ENCODE results near the gene IFT57. TPM values are rescaled to one million over a fixed set of nuclear protein-coding genes. Genes with fewer than 3 reads are reported as not detected.

The IFT57 gene
- total and polyA plus RNA-seq, 5 donors from 2014 or later: 29.1 to 46.9 (median 41.2) TPM

GRCh38 chr3:108181172-108181571 lies 41.1 kb downstream of the IFT57 start:
- Histone ChIP-seq H3K27ac (ENCODE audit: insufficient read depth, low read length, poor library complexity, severe bottlenecking) (no peak overlapping the region), H3K9me3 (ENCODE audit: control insufficient read depth in 2 of 2, low read length in 2 of 2) (peaks cover 2 to 6% of the 10 kb centered on the region in 2 experiments), H3K36me3 (ENCODE audit: control insufficient read depth, insufficient read depth, low read length) (peaks cover 6% of the 10 kb centered on the region), H3K27me3 (ENCODE audit: control insufficient read depth, insufficient read depth, low read length) (no peaks in the 10 kb centered on the region), H3K4me1 (ENCODE audit: control insufficient read depth, insufficient read depth, low read length, poor library complexity, severe bottlenecking) (no peaks in the 10 kb centered on the region), H3K4me3 (ENCODE audit: low read depth, low read length) (no peak overlapping the region)
- ATAC-seq (ENCODE audit: low read depth in 2 of 2) (no peak), DNase-seq (no peak)
- H3K9me3 Mint-ChIP-seq: peaks cover 0 to 4% (median 0%) of the 10 kb centered on the region in 7 donors
- no peak overlapping the region for H3K4me3 Mint-ChIP-seq
- peaks cover 8 to 26% (median 22%) of the 10 kb centered on the region in 4 donors for H3K4me1 Mint-ChIP-seq
- no peak overlapping the region for H3K27ac Mint-ChIP-seq
- peaks cover 2% of the 10 kb centered on the region for H3K27me3 Mint-ChIP-seq
- peaks cover 22% of the 10 kb centered on the region for H3K36me3 Mint-ChIP-seq

GRCh38 chr3:108180194-108180593 lies 42.0 kb downstream of the IFT57 start:
- Histone ChIP-seq H3K36me3 (ENCODE audit: control insufficient read depth, insufficient read depth, low read length) (peaks cover 6% of the 10 kb centered on the region), H3K9me3 (ENCODE audit: control insufficient read depth in 2 of 2, low read length in 2 of 2) (no peaks in the 10 kb centered on the region), H3K4me3 (ENCODE audit: low read depth, low read length) (no peak overlapping the region), H3K27me3 (ENCODE audit: control insufficient read depth, insufficient read depth, low read length) (no peaks in the 10 kb centered on the region), H3K4me1 (ENCODE audit: control insufficient read depth, insufficient read depth, low read length, poor library complexity, severe bottlenecking) (no peaks in the 10 kb centered on the region), H3K27ac (ENCODE audit: insufficient read depth, low read length, poor library complexity, severe bottlenecking) (no peak overlapping the region)
- ATAC-seq (ENCODE audit: low read depth in 2 of 2) (no peak), DNase-seq (no peak)
- Mint-ChIP-seq H3K4me3 (no peak overlapping the region), H3K27me3 (peaks cover 4% of the 10 kb centered on the region), H3K9me3 (peaks cover 0 to 3% (median 0%) of the 10 kb centered on the region in 7 donors), H3K36me3 (peaks cover 15% of the 10 kb centered on the region), H3K4me1 (peaks cover 11 to 28% (median 23%) of the 10 kb centered on the region in 4 donors), H3K27ac (no peak overlapping the region)

- peaks cover 4% of the 10 kb centered on the region for H3K27me3 Mint-ChIP-seq
- peaks cover 9% of the 10 kb centered on the region for H3K36me3 Mint-ChIP-seq
Measured at GRCh38 chr3:108178676-108179075, 43.5 kb downstream of the IFT57 start.

GRCh38 chr3:108177536-108177935 lies 44.7 kb downstream of the IFT57 start:
- no peaks in the 10 kb centered on the region for H3K4me1 ChIP-seq (ENCODE audit: control insufficient read depth, insufficient read depth, low read length, poor library complexity, severe bottlenecking)
- Mint-ChIP-seq H3K36me3 (peaks cover 10% of the 10 kb centered on the region), H3K9me3 (no peaks in the 10 kb centered on the region), H3K4me1 (peaks cover 17 to 30% (median 27%) of the 10 kb centered on the region in 4 donors), H3K4me3 (no peak overlapping the region), H3K27ac (no peak overlapping the region), H3K27me3 (peaks cover 4% of the 10 kb centered on the region)
- no peaks in the 10 kb centered on the region for H3K9me3 ChIP-seq (ENCODE audit: control insufficient read depth in 2 of 2, low read length in 2 of 2)
- no peak for ATAC-seq (ENCODE audit: low read depth in 2 of 2)
- H3K4me3 ChIP-seq (ENCODE audit: low read depth, low read length): no peak overlapping the region
- H3K27ac ChIP-seq (ENCODE audit: insufficient read depth, low read length, poor library complexity, severe bottlenecking): no peak overlapping the region
- H3K36me3 ChIP-seq (ENCODE audit: control insufficient read depth, insufficient read depth, low read length): no peaks in the 10 kb centered on the region
- no peaks in the 10 kb centered on the region for H3K27me3 ChIP-seq (ENCODE audit: control insufficient read depth, insufficient read depth, low read length)
- no peak for DNase-seq

More at GRCh38 chr3:108178676-108179075, 43.5 kb downstream of the IFT57 start:
- Histone ChIP-seq H3K36me3 (ENCODE audit: control insufficient read depth, insufficient read depth, low read length) (no peaks in the 10 kb centered on the region), H3K9me3 (ENCODE audit: control insufficient read depth in 2 of 2, low read length in 2 of 2) (no peaks in the 10 kb centered on the region), H3K27ac (ENCODE audit: insufficient read depth, low read length, poor library complexity, severe bottlenecking) (no peak overlapping the region), H3K27me3 (ENCODE audit: control insufficient read depth, insufficient read depth, low read length) (no peaks in the 10 kb centered on the region), H3K4me3 (ENCODE audit: low read depth, low read length) (no peak overlapping the region), H3K4me1 (ENCODE audit: control insufficient read depth, insufficient read depth, low read length, poor library complexity, severe bottlenecking) (no peaks in the 10 kb centered on the region)
- no peak for DNase-seq
- Mint-ChIP-seq H3K4me1 (peaks cover 15 to 28% (median 26%) of the 10 kb centered on the region in 4 donors), H3K27ac (no peak overlapping the region), H3K4me3 (no peak overlapping the region), H3K9me3 (no peaks in the 10 kb centered on the region)
- no peak for ATAC-seq (ENCODE audit: low read depth in 2 of 2)

- H3K27me3 ChIP-seq (ENCODE audit: control insufficient read depth, insufficient read depth, low read length): no peaks in the 10 kb centered on the region
- Mint-ChIP-seq H3K36me3 (peaks cover 13% of the 10 kb centered on the region), H3K4me3 (no peak overlapping the region), H3K4me1 (peaks cover 22 to 41% (median 25%) of the 10 kb centered on the region in 4 donors), H3K27ac (no peak overlapping the region), H3K27me3 (peaks cover 4% of the 10 kb centered on the region), H3K9me3 (no peaks in the 10 kb centered on the region)
- ATAC-seq (ENCODE audit: low read depth in 2 of 2): no peak
- H3K4me3 ChIP-seq (ENCODE audit: low read depth, low read length): no peak overlapping the region
- no peaks in the 10 kb centered on the region for H3K9me3 ChIP-seq (ENCODE audit: control insufficient read depth in 2 of 2, low read length in 2 of 2)
- H3K4me1 ChIP-seq (ENCODE audit: control insufficient read depth, insufficient read depth, low read length, poor library complexity, severe bottlenecking): no peaks in the 10 kb centered on the region
- no peak overlapping the region for H3K27ac ChIP-seq (ENCODE audit: insufficient read depth, low read length, poor library complexity, severe bottlenecking)
- DNase-seq: no peak
- H3K36me3 ChIP-seq (ENCODE audit: control insufficient read depth, insufficient read depth, low read length): no peaks in the 10 kb centered on the region
Measured at GRCh38 chr3:108175352-108175751, 46.9 kb downstream of the IFT57 start.

- H3K4me3 ChIP-seq (ENCODE audit: low read depth, low read length): no peak overlapping the region
- no peak overlapping the region for H3K4me3 Mint-ChIP-seq
- no peak overlapping the region for H3K27ac Mint-ChIP-seq
- no peaks in the 10 kb centered on the region for H3K9me3 ChIP-seq (ENCODE audit: control insufficient read depth in 2 of 2, low read length in 2 of 2)
- no peaks in the 10 kb centered on the region for H3K4me1 ChIP-seq (ENCODE audit: control insufficient read depth, insufficient read depth, low read length, poor library complexity, severe bottlenecking)
- ATAC-seq (ENCODE audit: low read depth in 2 of 2): no peak
- peaks cover 1% of the 10 kb centered on the region for H3K27me3 Mint-ChIP-seq
- no peak overlapping the region for H3K27ac ChIP-seq (ENCODE audit: insufficient read depth, low read length, poor library complexity, severe bottlenecking)
- H3K36me3 Mint-ChIP-seq: peaks cover 24% of the 10 kb centered on the region
- H3K36me3 ChIP-seq (ENCODE audit: control insufficient read depth, insufficient read depth, low read length): peaks cover 2% of the 10 kb centered on the region
- H3K9me3 Mint-ChIP-seq: no peaks in the 10 kb centered on the region
- peaks cover 9 to 38% (median 27%) of the 10 kb centered on the region in 4 donors for H3K4me1 Mint-ChIP-seq
- no peak for DNase-seq
- H3K27me3 ChIP-seq (ENCODE audit: control insufficient read depth, insufficient read depth, low read length): no peaks in the 10 kb centered on the region
Measured at GRCh38 chr3:108171106-108171505, 51.1 kb downstream of the IFT57 start.

- H3K4me3 ChIP-seq (ENCODE audit: low read depth, low read length): no peak overlapping the region
- peaks cover 0 to 12% (median 10%) of the 10 kb centered on the region in 4 donors for H3K4me1 Mint-ChIP-seq
- no peak overlapping the region for H3K27ac Mint-ChIP-seq
- peaks cover 23% of the 10 kb centered on the region for H3K36me3 ChIP-seq (ENCODE audit: control insufficient read depth, insufficient read depth, low read length)
- H3K27me3 ChIP-seq (ENCODE audit: control insufficient read depth, insufficient read depth, low read length): no peaks in the 10 kb centered on the region
- H3K9me3 ChIP-seq (ENCODE audit: control insufficient read depth in 2 of 2, low read length in 2 of 2): no peaks in the 10 kb centered on the region
- no peaks in the 10 kb centered on the region for H3K9me3 Mint-ChIP-seq
- H3K27ac ChIP-seq (ENCODE audit: insufficient read depth, low read length, poor library complexity, severe bottlenecking): no peak overlapping the region
- ATAC-seq (ENCODE audit: low read depth in 2 of 2): no peak
- H3K36me3 Mint-ChIP-seq: peaks cover 45% of the 10 kb centered on the region
- H3K27me3 Mint-ChIP-seq: no peaks in the 10 kb centered on the region
- no peak for DNase-seq
- no peaks in the 10 kb centered on the region for H3K4me1 ChIP-seq (ENCODE audit: control insufficient read depth, insufficient read depth, low read length, poor library complexity, severe bottlenecking)
- H3K4me3 Mint-ChIP-seq: no peak overlapping the region
Measured at GRCh38 chr3:108164391-108164790, 57.8 kb downstream of the IFT57 start.

GRCh38 chr3:108159865-108160264 lies 62.4 kb downstream of the IFT57 start:
- peaks cover 0 to 1% (median 0%) of the 10 kb centered on the region in 7 donors for H3K9me3 Mint-ChIP-seq
- H3K4me1 Mint-ChIP-seq: peaks cover 0 to 10% (median 7%) of the 10 kb centered on the region in 4 donors
- Histone ChIP-seq H3K4me1 (ENCODE audit: control insufficient read depth, insufficient read depth, low read length, poor library complexity, severe bottlenecking) (no peaks in the 10 kb centered on the region), H3K4me3 (ENCODE audit: low read depth, low read length) (no peak overlapping the region), H3K27me3 (ENCODE audit: control insufficient read depth, insufficient read depth, low read length) (no peaks in the 10 kb centered on the region), H3K27ac (ENCODE audit: insufficient read depth, low read length, poor library complexity, severe bottlenecking) (no peak overlapping the region), H3K9me3 (ENCODE audit: control insufficient read depth in 2 of 2, low read length in 2 of 2) (no peaks in the 10 kb centered on the region), H3K36me3 (ENCODE audit: control insufficient read depth, insufficient read depth, low read length) (peaks cover 12% of the 10 kb centered on the region)
- H3K36me3 Mint-ChIP-seq: peaks cover 23% of the 10 kb centered on the region
- DNase-seq (no peak), ATAC-seq (ENCODE audit: low read depth in 2 of 2) (no peak)
- H3K27me3 Mint-ChIP-seq: no peaks in the 10 kb centered on the region
- no peak overlapping the region for H3K4me3 Mint-ChIP-seq
- no peak overlapping the region for H3K27ac Mint-ChIP-seq

Measured in CD4-positive, CD25-positive, alpha-beta regulatory T cell (primary cell).